Parathyroid adenoma (tissue), 2 donors: Measurements from ENCODE around the gene USH2A.

Source experiments
- H2AFZ ChIP-seq: fragments of 300-600 bp; sonication (generic); one replicate; pipeline ENCODE4 v1.7.0; 2017; ENCODE audit warnings: antibody characterized with exemption, mild to moderate bottlenecking
- H3K27ac ChIP-seq: fragments of 300-600 bp; sonication (generic); one replicate; pipeline ENCODE4 v1.7.0; 2017
- H3K27me3 ChIP-seq: fragments of 300-600 bp; sonication (generic); one replicate; pipeline ENCODE4 v1.7.0; 2017; ENCODE audit warnings: low read length; ENCODE audit not compliant: control insufficient read depth, insufficient read depth
- H3K36me3 ChIP-seq: fragments of 300-600 bp; sonication (generic); one replicate; pipeline ENCODE4 v1.7.0; 2017; ENCODE audit warnings: low read length; ENCODE audit not compliant: control insufficient read depth, insufficient read depth
- H3K4me1 ChIP-seq: fragments of 300-600 bp; sonication (generic); one replicate; pipeline ENCODE4 v1.7.0; 2017; ENCODE audit warnings: control low read depth
- H3K4me2 ChIP-seq: fragments of 300-600 bp; sonication (generic); one replicate; pipeline ENCODE4 v1.7.0; 2017; ENCODE audit warnings: low read length
- H3K4me3 ChIP-seq: fragments of 300-600 bp; sonication (generic); one replicate; pipeline ENCODE4 v1.7.0; 2017; ENCODE audit warnings: low read depth, low read length
- H3K79me2 ChIP-seq: fragments of 300-600 bp; sonication (generic); one replicate; pipeline ENCODE4 v1.7.0; 2017; ENCODE audit warnings: control low read depth
- H3K9ac ChIP-seq: fragments of 300-600 bp; sonication (generic); one replicate; pipeline ENCODE4 v1.7.0; 2017; ENCODE audit warnings: mild to moderate bottlenecking
- H3K9me3 ChIP-seq: fragments of 300-600 bp; sonication (generic); one replicate; pipeline ENCODE4 v1.7.0; 2017; ENCODE audit warnings: low read length; ENCODE audit not compliant: control insufficient read depth
- CTCF ChIP-seq: fragments of 300-600 bp; sonication (generic); IDR thresholded peaks from one replicate; pipeline ENCODE4 v1.7.0; 2017; ENCODE audit warnings: antibody characterized with exemption, mild to moderate bottlenecking
- donor health status: primary hyperparathyroidism.

Gene USH2A

GRCh38 chr1:215772151-215772550, 651.1 kb downstream of the USH2A start:
- no peaks in the 10 kb centered on the region for H3K36me3 ChIP-seq
- H3K9me3 ChIP-seq = no peaks in the 10 kb centered on the region
- H3K27ac ChIP-seq = no peak overlapping the region
- H3K4me3 ChIP-seq = no peak overlapping the region
- H3K9ac ChIP-seq = no peak overlapping the region
- H3K79me2 ChIP-seq = no peaks in the 10 kb centered on the region
- no peak overlapping the region for H2AFZ ChIP-seq
- no peaks in the 10 kb centered on the region for H3K27me3 ChIP-seq
- no peak overlapping the region for H3K4me2 ChIP-seq
- no peak for TF ChIP-seq CTCF
- no peaks in the 10 kb centered on the region for H3K4me1 ChIP-seq

GRCh38 chr1:215768303-215768702, 654.9 kb downstream of the USH2A start:
- H3K27ac ChIP-seq = no peak overlapping the region
- H3K9me3 ChIP-seq = no peaks in the 10 kb centered on the region
- H3K36me3 ChIP-seq = no peaks in the 10 kb centered on the region
- no peak overlapping the region for H3K9ac ChIP-seq
- no peaks in the 10 kb centered on the region for H3K27me3 ChIP-seq
- no peaks in the 10 kb centered on the region for H3K79me2 ChIP-seq
- no peaks in the 10 kb centered on the region for H3K4me1 ChIP-seq
- H3K4me2 ChIP-seq = no peak overlapping the region
- TF ChIP-seq CTCF = no peak
- no peak overlapping the region for H3K4me3 ChIP-seq
- H2AFZ ChIP-seq = no peak overlapping the region

GRCh38 chr1:215767761-215768160, 655.5 kb downstream of the USH2A start:
- TF ChIP-seq CTCF = no peak

GRCh38 chr1:215766521-215766920, 656.7 kb downstream of the USH2A start:
- TF ChIP-seq CTCF = no peak
- H3K4me3 ChIP-seq = no peak overlapping the region
- H2AFZ ChIP-seq = no peak overlapping the region
- H3K79me2 ChIP-seq = no peaks in the 10 kb centered on the region
- H3K4me2 ChIP-seq = no peak overlapping the region
- H3K9ac ChIP-seq = no peak overlapping the region
- no peaks in the 10 kb centered on the region for H3K36me3 ChIP-seq
- H3K4me1 ChIP-seq = no peaks in the 10 kb centered on the region
- no peak overlapping the region for H3K27ac ChIP-seq
- no peaks in the 10 kb centered on the region for H3K9me3 ChIP-seq
- H3K27me3 ChIP-seq = no peaks in the 10 kb centered on the region

More at GRCh38 chr1:215767761-215768160, 655.5 kb downstream of the USH2A start:
- H3K79me2 ChIP-seq = no peaks in the 10 kb centered on the region
- no peak overlapping the region for H3K4me2 ChIP-seq
- no peak overlapping the region for H3K27ac ChIP-seq
- H3K36me3 ChIP-seq = no peaks in the 10 kb centered on the region
- H3K9me3 ChIP-seq = no peaks in the 10 kb centered on the region
- H3K27me3 ChIP-seq = no peaks in the 10 kb centered on the region
- H3K4me1 ChIP-seq = no peaks in the 10 kb centered on the region
- no peak overlapping the region for H3K4me3 ChIP-seq
- no peak overlapping the region for H3K9ac ChIP-seq
- no peak overlapping the region for H2AFZ ChIP-seq

GRCh38 chr1:215765833-215766232, 657.4 kb downstream of the USH2A start:
- Histone ChIP-seq H3K27ac (no peak overlapping the region), H3K79me2 (no peaks in the 10 kb centered on the region), H3K9me3 (no peaks in the 10 kb centered on the region), H3K4me1 (no peaks in the 10 kb centered on the region), H3K4me2 (no peak overlapping the region), H3K27me3 (no peaks in the 10 kb centered on the region), H3K36me3 (no peaks in the 10 kb centered on the region), H2AFZ (no peak overlapping the region), H3K4me3 (no peak overlapping the region), H3K9ac (no peak overlapping the region)
- TF ChIP-seq CTCF = no peak
